ENCODE data around the gene ODAD2.

DNA sequence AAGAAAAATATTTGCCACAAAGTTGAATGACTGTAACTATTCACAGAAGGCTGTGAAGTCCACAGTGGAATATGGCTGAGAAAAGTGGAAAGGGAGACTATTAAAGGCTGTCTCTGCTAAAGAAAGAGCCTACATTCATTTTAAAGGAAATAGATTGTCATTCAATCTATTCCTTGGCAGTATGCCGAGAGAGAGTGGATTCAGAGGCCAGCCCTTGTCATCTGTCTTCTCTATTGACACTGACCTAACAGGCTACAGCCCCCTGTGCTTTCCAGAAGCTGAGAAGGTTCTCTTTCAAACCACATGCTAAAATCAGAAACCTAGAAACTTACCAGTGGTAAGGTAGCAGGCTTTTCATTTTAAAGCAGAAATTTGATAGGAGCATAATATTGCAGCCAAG lies 12.1 kb downstream of the ODAD2 start:
- TF ChIP-seq POLR2AphosphoS5 (IDR thresholded peaks at IDR 0.05; ENCODE audit: insufficient read depth, low read depth, low read length) (no peak), POLR2A (IDR thresholded peaks at IDR 0.05; ENCODE audit: low read depth, low read length) (no peak), MYC (IDR thresholded peaks at IDR 0.05; ENCODE audit: low read depth, low read length) (no peak), FOS (IDR thresholded peaks at IDR 0.05; ENCODE audit: borderline replicate concordance, insufficient read depth, low read length) (no peak), EZH2 (IDR thresholded peaks at IDR 0.05; ENCODE audit: borderline replicate concordance, low read depth, low read length, severe bottlenecking) (no peak)
- TF ChIP-seq, protein P1, sequence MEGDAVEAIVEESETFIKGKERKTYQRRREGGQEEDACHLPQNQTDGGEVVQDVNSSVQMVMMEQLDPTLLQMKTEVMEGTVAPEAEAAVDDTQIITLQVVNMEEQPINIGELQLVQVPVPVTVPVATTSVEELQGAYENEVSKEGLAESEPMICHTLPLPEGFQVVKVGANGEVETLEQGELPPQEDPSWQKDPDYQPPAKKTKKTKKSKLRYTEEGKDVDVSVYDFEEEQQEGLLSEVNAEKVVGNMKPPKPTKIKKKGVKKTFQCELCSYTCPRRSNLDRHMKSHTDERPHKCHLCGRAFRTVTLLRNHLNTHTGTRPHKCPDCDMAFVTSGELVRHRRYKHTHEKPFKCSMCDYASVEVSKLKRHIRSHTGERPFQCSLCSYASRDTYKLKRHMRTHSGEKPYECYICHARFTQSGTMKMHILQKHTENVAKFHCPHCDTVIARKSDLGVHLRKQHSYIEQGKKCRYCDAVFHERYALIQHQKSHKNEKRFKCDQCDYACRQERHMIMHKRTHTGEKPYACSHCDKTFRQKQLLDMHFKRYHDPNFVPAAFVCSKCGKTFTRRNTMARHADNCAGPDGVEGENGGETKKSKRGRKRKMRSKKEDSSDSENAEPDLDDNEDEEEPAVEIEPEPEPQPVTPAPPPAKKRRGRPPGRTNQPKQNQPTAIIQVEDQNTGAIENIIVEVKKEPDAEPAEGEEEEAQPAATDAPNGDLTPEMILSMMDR (IDR thresholded peaks at IDR 0.05; ENCODE audit: extremely low read depth in 1 of 2, insufficient read depth in 1 of 2, low read depth in 1 of 2, low read length in 2 of 2), result no peak
- TF ChIP-seq, protein P2, sequence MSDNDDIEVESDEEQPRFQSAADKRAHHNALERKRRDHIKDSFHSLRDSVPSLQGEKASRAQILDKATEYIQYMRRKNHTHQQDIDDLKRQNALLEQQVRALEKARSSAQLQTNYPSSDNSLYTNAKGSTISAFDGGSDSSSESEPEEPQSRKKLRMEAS (IDR thresholded peaks at IDR 0.05; ENCODE audit: insufficient read depth, insufficient read length), result no peak
